ENCODE data around the gene SPHK2.
"Not testable (repeated sequence)": the region's sequence is repeated elsewhere in the genome, so short reads cannot be mapped to it uniquely, and the experiment has no call there.

SPHK2 gene

GRCh38 chr19:48661711-48662090 is 42.4 kb downstream of the SPHK2 start:
- DNase-seq, result no peak

GRCh38 chr19:48663667-48664066 is 44.4 kb downstream of the SPHK2 start:
- no peak for DNase-seq

DNA sequence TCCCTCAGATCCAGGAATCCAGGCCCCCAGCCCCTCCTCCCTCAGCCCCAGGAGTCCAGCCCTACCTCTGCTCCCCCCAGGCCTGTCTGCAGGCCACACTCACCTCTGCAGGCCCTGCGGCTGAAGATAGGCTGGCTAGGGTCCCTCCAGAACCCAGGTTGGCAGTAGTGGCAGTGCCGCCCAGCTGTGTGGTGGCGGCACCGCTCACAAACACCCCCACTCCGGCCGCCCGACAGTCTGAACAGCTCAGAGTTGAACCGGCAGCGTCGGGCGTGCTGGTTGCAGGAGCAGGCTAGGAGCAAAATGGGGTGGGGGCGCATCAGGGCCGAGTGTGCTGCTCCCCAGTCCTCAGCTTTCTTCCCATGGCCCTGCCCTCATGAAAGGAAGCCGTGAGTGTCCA is 45.2 kb downstream of the SPHK2 start:
- no peak for DNase-seq

DNA sequence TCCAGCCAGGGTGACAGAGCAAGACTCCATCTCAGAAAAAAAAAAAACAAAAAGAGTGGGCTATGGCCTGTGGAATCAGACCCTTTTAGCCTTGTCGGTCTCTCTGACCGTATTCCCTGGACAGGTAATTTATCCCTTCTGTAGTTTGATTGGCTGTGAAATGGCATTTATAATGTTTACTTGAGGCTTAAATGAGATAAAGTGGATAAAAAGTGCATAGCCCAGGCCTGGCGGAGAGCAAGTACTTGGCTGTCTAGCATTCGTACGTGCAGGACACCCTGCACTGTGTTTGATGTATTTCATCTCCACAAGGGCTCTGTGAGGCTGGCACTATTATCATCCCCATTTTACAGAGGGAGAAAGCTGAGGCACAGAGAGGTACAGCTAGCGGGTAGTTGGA is 46.5 kb downstream of the SPHK2 start:
- no peak for DNase-seq

GRCh38 chr19:48668332-48668731 is 49.0 kb downstream of the SPHK2 start:
- DNase-seq, result no peak

DNA sequence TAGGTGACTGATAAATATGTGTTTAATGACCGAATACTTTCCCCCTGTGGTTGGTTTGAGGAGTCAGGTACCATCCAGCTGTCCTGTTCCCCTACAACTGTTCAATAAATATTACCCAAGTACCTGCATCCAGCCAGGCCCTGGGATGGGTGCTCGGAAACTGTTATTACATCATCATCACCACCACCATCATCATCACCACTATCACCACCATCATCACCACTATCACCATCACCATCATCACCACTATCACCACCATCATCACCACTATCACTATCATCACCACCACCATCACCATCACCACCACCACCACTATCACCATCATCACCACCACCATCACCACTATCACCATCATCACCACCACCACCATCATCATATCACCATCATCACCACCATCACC is 49.5 kb downstream of the SPHK2 start:
- no peak for DNase-seq

DNA sequence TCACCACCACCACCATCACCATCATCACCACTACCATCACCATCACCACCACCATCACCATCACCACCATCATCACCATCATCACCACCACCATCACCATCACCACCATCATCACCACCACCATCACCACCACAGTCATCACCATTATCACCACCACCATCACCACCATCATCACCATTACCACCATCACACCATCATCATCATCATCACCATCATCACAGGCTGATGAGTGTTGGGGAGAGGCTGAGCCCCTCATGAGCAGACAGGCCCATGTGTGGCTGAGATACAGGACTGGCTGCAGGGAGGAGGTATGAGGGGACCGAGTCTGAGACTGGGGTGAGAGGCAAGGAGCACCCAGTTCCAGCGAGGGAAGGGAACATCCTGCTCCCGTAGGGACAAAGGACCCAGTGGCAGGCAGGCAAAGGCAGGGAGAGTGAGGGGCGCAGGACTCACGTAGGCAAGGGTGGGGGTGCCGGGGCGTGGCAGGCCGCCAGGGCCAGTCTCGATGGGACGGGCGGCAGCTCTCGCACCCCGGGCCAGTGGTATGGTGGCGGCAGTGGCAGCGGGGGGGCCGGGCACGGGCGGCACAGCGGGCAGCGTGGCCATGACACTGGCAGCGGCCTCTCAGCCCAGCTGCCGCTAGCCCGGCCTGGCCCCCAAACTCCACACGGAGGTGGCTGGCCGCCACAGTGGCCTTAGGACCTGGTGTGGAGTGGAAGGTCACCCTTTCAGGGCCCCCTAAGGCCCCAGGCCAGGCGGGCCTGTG is 50.8 kb downstream of the SPHK2 start:
- DNase-seq, result no peak

- no peak for DNase-seq
Observed at GRCh38 chr19:48670699-48671445, 51.6 kb downstream of the SPHK2 start.

- DNase-seq, result no peak
Observed at GRCh38 chr19:48671446-48671995, 52.2 kb downstream of the SPHK2 start.

DNA sequence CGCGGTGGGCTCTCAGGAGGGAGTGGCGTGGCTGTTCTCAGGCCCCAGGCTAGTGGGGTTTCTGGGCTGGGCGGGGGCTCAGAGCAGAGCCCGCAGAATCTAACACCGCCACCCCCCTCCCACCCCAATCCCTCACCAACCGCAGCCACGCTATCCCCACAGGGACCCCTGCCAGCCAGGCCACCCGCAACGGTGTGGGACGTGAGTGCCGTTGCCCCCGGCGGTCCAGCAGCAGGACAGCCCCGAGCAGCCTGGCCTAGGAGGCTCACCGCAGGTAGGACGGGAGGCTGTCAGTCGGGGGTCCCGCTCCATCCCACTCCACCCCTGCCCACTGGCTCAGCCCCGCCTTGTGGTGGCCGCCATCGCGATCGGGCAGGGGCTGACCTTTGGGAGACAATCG is 53.7 kb downstream of the SPHK2 start, which contains the start of gene NTN5:
Gene NTN5 (minus strand): TSS at position 24 of the 400 bp plus-strand sequence. CDS start 2,031 bp downstream, outside the sequence.
- no peak for DNase-seq

DNA sequence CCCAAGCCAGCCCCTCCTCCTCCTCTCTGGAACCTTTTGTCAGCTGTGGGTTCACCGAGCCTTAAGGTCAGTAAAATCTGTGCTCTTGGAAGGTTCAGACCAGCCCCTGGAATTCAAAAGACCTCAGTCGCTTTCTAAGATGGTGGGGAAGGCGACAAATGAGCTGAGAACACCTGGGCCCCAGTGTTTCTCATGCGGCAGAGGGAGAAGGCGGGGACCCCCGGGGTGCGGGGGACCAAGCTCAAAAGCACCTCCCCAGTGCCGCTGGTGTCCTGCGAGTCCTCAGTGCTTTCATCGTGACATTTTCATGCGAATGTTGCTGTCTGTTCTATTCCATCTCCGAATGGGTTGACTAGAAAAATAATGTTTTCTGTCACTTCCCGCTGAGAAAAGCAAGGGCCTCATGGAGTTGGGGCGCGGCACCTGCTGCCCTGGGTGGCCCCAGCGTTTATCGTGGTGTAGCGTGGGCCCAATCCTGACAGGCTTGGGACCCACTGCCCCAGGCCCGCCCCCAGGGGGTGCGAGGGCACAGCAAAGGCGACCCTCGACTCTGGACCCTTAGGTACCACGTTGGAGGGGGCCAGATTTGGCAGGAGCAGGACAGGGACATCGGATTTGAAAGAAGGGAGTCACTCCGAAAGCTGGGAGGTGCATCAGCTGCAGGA is 54.3 kb downstream of the SPHK2 start:
- no peak for DNase-seq

DNA sequence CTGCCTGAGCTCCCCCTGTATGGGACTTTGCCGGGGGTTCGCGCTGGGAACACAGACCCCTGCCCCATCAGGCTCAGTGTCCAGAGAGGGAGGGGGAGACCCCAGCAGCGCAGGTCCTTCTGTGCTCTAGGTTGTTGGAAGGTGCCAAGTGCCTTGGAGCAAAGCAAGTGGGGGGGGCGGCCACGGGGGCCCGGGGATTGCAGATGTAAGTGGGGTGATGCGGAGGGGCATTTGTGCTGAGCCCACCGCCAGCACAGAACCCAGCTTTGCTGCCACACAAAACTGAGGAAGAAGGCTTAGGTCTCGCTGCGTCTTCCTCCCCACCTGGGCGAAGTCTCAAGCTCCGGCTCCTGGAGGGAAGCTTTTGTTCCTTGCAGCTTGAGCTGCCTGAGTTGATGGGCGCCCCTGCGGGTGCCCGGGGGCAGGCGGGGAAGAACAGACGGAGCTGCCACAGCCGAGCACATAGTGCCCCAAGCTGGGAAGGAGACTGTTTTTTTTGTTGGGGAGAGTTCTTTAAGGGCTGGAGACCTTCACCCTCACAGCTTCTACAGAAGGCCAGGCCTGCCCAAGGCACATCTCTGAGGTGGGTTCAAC is 55.0 kb downstream of the SPHK2 start:
- no peak for DNase-seq

DNA sequence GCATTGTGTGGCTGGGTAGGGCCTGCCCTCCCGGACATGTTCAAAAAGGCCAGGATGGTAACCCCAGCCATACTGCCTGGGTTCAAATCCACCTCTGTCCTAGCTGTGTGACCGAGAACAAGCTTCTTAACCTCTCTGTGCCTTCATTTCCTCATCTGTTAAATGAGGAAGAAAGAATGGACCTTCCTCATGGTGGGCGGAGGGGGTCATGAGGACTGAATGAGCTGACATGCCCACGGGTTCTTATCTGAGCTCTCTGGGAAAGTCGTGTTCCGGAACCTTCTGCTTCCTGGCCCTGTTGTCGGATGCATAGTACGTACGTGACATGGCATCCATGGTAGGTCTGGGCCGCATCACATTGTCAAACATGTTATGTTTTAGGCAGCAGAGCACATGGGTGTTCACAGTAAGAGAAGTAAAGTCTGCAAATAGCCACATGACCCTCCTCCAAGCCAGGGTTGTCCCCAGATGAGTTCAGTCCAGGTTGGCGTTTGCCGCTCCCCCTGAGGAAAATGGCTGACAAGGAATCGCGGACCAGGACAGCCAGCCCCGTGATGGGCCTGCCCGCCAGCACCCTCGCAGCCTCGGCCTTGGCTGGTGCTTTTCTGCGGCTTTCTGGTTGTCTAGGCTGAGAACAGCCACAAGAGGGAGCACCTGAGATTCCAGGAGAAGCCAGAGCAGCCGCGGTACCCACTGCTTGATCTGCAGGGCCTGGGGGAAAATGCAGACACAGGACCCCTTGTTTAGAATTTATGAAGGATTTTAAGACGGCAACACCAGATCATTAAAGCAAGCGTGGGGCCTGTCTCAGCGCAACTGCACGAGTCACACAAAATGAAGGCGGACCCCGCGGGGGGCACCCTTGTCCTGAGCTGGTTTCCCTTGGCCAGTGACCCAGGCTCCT is 55.9 kb downstream of the SPHK2 start:
- no peak for DNase-seq

GRCh38 chr19:48676487-48676886 is 57.2 kb downstream of the SPHK2 start:
- DNase-seq, result no peak

- no peak for DNase-seq
Observed at GRCh38 chr19:48676887-48677286, 57.6 kb downstream of the SPHK2 start.

DNA sequence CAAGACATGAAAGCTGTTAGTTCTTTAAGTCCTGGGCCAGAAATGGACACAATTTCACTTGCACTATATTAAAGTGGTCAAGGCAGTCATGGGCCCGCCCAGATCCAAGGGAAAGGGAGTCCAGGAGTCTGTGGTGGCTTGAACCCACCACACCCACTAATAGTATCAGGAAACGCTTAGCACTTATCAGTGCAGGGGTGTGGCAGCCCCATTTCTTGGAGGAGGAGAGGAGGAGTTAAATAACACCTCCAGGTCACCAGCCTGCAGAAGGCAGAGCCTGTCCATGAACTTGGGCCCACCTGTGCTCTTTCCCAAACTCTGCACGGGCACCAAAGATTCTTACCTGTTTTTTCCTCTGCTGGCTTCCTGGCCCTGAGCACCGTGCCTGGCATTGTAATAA is 58.9 kb downstream of the SPHK2 start:
- no peak for DNase-seq

DNA sequence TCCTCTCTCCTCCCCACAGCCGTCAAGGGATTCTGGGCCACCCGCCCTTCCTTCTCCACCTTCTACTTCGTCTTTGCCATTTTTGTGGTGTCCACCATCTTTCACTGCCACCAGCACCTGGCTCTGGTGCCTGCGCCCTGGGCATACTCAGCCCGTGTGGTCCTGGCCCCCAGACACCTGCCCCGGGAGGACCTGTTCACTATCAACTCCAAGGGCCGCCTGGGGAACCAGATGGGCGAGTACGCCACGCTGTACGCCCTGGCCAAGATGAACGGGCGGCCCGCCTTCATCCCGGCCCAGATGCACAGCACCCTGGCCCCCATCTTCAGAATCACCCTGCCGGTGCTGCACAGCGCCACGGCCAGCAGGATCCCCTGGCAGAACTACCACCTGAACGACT is 60.7 kb downstream of the SPHK2 start:
- not testable (repeated sequence) for DNase-seq

Data from NCI-H1436 treated with DMSO at 0.1 percent for 48 hours (cell line).